AG09309 (cell line): Measurements from ENCODE around the gene FUT9.

ENCODE experiments used
- DNase-seq: peaks from one replicate; pipeline ENCODE4 v3.0.0-alpha.2; 2010; ENCODE audit warnings: low read depth
- H3K4me3 ChIP-seq: 2 replicates; pipeline ENCODE4 v1.5.1; 2011; ENCODE audit warnings: mild to moderate bottlenecking, low read depth, low read length, moderate library complexity; ENCODE audit not compliant: control insufficient read depth
- CTCF ChIP-seq: IDR thresholded peaks from 2 replicates; pipeline ENCODE4 v1.5.1; 2011; ENCODE audit warnings: mild to moderate bottlenecking, low read depth, low read length, inconsistent platforms; ENCODE audit not compliant: insufficient read depth, control insufficient read depth; ENCODE audit errors: missing control alignments

The FUT9 gene

GRCh38 chr6:96060249-96060648 lies 44.5 kb downstream of the FUT9 start:
- DNase-seq = no peak
- no peak overlapping the region for H3K4me3 ChIP-seq
- TF ChIP-seq CTCF = no peak

- no peak for TF ChIP-seq CTCF
These were observed 49.4 kb downstream of the FUT9 start for GRCh38 chr6:96065213-96065612.

GRCh38 chr6:96066376-96066775 lies 50.6 kb downstream of the FUT9 start:
- no peak overlapping the region for H3K4me3 ChIP-seq
- no peak for DNase-seq
- TF ChIP-seq CTCF = no peak

More at GRCh38 chr6:96065213-96065612, 49.4 kb downstream of the FUT9 start:
- no peak for DNase-seq
- H3K4me3 ChIP-seq = no peak overlapping the region

GRCh38 chr6:96073555-96073954 lies 57.8 kb downstream of the FUT9 start:
- H3K4me3 ChIP-seq = no peak overlapping the region
- TF ChIP-seq CTCF = no peak
- DNase-seq = no peak

GRCh38 chr6:96074006-96074405 lies 58.2 kb downstream of the FUT9 start:
- no peak for DNase-seq
- no peak overlapping the region for H3K4me3 ChIP-seq
- TF ChIP-seq CTCF = no peak

GRCh38 chr6:96075826-96076225 lies 60.1 kb downstream of the FUT9 start:
- no peak for TF ChIP-seq CTCF
- H3K4me3 ChIP-seq = no peak overlapping the region
- no peak for DNase-seq

GRCh38 chr6:96086745-96087144 lies 71.0 kb downstream of the FUT9 start:
- no peak for TF ChIP-seq CTCF
- no peak for DNase-seq
- no peak overlapping the region for H3K4me3 ChIP-seq
